GM18861 (cell line): ENCODE measurements around the gene MAP3K4.

Experiments used
- ATAC-seq: cut with Tn5 transposase; IDR thresholded peaks from one replicate; pipeline ENCODE4 v1.9.1; 2021; ENCODE audit not compliant: unreplicated experiment

MAP3K4 gene

DNA sequence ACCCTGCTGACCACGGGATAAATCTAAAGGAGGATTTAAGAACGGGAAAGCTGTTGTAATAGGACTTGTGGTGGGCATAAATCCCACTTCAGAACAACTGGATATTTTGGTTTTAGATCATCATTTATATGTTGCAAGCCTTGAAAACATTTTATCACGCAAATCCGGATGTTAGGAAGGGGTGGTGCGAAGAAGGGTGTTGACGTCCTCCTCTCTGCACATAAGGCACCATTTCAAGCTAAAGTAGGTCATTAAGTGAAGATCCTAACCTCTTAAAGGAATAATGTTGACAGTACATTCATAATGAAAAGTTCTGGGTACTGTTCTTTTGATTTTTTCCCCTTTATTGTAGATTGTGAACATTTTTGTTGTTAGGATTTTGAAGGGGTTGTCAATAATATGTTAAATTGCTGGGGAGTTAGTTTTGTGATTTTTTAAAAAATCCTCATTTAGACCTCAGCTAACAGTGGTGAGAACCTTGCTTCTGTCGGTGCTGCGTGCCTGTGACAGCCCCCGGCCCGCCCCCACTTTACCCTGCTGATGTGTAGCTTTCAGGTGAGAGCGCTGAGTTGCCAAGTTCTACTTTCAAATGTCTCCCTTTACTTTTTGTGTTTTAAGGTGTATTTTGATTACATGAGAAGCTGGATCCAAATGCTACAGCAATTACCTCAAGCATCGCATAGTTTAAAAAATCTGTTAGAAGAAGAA is 88.8 kb downstream of the MAP3K4 start:
- ATAC-seq = no peak

DNA sequence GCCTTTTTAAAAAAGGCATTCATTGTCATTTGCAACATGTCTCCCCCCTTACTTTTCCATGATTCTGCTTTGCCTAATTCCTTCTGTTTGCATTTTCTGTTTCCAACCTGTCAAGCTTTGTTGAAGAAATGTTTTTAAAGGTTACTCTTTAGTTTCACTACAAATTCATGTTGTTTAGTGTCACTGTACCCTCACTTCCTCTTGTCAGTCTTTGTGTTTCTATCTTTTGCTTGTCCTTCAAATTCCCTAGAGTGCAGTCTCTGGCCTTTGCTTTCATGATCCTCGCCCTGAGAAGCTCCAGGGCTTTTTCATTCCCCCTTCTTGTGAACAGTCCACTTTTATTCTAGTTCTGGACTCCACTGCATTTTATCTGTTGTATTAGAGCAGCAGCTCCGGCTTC is 90.6 kb downstream of the MAP3K4 start:
- ATAC-seq = peak; percentile 63

DNA sequence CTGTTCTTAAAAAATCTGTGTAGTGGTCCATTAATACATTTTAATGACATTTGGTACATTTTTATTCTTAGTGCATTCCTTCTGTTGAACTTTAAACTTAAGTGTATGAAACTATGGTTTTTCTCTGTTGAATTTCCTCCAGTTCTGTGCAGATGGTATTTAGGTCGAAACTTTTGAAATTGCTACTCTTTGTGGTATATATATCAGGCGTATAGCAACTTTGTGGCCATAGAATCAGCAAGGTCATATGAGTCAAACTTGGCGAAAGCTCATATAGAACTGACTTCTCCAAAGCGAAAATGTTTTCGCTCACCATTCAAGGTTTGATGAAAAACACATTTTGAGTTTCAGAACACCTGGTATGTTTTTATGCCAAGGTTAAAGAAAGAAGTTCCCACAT is 93.7 kb downstream of the MAP3K4 start:
- no peak for ATAC-seq

DNA sequence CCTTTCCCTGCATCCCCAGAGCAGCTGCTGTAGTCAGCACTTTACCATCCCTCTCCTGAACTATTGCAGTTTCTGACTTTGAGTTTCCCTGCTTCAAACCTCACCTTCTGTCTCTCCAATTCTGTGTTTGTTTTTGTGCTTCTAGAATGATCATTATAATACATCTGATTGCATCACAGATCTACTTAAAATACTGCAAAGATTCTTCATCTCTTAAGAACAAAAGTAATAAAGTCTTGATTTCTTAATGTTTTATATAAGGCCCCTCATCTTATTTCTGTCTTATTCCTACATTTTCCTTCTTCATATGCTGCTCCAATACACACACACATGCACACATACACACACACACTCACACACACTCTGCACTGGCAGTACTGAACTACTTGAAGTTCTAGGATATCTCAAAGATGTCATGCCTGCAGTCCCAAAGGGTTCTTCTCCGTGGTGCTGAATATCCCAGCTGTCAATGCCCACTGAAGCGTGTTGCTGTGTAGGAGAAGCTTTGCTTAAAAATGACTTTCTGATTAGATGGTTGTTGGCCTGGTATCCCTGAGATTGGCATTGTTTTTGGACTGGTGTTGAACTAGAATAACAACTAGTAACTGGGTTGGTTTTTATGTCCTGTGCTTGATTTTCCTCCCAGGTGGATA is 97.2 kb downstream of the MAP3K4 start:
- no peak for ATAC-seq

DNA sequence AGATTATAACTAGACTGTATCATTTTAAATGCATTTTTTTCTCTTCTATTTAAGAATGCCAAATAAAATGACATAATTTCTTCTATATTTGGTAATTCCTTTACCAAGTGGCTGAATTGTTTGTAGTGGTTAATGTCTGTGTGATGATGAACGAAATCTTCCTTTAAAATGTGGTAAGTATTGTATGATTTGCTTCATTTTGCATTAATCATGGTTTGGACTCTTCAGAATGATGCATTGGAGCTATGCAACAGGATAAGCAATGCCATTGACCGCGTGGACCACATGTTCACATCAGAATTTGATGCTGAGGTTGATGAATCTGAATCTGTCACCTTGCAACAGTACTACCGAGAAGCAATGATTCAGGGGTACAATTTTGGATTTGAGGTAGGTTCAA is 99.6 kb downstream of the MAP3K4 start:
- ATAC-seq = no peak

DNA sequence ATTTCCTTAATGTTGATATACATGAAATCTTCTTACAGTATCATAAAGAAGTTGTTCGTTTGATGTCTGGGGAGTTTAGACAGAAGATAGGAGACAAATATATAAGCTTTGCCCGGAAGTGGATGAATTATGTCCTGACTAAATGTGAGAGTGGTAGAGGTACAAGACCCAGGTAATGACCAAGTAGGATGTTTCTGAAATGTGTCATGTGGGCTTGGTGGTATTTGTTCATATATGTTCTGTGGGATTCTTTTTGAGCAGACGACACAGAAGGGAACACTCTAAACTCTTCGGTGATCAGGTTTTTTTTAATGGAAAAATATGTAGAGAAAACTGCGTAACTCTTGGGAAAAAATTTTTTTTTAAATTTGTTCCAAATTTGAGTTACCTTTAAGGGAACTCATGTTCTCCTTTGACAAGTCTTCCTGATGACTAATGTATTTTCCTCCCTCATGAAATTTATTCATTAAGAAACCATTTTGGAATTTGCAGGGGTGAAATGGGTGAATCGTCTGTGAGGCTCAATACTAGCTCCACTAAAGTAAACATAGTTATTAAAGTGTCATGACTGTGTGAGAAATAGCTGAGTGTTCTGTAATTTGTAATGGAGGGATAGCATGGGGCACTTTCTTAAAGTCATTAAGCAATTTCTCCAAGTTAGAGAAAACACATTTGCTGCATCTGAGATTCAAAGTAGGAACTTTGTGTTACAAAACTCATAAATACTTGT is 100.6 kb downstream of the MAP3K4 start:
- no peak for ATAC-seq

DNA sequence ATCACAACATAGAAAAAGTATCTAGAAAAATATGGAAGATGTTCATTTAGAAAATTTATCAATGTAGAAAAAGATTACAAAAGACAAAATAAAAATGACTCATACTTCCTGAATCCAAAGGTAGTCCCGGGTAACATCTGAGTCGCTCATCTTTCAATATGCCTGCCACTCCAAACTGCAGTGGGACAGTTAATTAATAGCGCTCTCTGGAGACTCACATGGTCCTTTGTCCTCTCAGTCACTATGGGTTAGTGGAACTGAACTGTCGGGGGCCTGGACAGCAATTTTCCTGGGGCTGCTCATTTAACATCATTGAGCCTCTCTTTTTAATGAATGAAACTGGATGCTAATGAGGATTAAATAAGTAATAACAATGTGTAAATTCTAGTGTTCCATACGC is 103.4 kb downstream of the MAP3K4 start:
- ATAC-seq = no peak

DNA sequence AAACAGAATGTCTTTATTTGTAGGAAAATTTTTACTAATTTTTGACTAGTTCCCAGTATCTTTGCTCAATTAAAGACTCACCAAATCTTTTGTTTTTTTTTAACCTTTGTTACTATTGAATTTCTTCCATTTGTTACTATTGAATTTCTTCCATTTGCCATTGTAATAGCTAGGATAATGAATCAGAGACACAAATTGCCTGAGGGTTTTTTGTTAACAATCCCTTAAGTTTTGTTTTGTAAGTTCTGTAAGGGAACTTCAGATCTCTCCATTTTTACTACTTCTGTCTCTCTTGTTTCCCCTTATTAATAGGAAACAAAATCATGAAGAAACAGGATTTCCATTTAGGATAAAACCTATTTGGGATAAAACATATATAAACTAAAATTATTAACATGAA is 104.3 kb downstream of the MAP3K4 start:
- ATAC-seq = no peak

DNA sequence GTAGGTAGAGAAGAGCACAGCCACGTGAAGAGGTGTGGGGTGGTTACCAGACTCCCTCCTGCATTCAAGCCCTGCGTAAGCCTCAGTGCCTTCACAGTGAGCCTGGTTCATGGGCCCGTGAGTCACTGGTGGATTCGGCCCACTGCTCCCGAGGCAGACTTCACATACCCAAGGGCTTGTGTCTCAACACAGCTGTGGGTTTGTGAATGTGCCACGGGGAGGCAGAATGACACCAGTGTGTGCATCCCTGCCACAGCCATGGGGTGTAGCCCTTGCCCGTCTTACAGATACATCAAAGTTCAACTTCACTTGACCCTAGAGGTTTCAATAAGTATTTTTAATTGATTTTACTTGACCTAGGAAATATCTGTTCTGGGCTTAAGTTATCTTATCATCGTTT is 108.5 kb downstream of the MAP3K4 start:
- no peak for ATAC-seq

DNA sequence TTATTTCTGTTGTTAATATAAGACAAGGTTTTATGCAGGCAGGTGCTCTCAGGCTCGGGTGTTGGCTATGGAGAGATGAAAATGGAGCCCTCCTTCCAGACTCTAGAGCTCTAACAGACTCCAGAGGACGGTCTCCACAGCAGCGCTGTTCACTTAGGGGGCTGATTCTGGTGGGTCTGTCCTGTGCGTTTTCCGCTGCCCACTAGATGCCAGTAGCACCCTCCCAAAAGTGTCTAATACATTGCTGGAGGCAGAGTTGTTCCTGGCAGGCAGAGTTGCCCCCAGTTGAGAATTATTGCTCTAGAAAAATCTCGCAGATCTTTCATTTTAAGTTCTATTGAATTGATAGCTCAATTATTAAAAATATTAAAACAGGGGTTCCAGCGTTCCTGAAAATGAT is 109.9 kb downstream of the MAP3K4 start:
- no peak for ATAC-seq

DNA sequence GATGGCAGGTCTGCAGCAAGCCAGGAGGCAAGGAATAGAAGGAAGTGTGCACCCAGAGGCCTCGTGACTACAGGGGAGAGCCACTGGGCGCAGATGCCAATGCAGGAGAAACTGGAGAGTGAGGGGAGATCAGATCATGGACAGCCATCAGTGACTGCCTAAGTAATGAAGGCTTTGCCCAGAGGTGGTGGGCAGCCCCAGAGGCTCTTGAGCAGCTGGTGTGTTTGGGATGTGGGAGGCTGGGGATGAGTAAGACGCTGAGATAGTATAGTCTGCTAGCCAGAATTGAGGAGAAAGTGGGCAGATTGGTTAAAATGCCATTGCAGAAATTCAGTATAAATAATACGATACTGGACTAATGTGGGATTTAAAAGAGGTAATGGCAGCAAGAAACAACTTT is 111.9 kb downstream of the MAP3K4 start:
- ATAC-seq = no peak

DNA sequence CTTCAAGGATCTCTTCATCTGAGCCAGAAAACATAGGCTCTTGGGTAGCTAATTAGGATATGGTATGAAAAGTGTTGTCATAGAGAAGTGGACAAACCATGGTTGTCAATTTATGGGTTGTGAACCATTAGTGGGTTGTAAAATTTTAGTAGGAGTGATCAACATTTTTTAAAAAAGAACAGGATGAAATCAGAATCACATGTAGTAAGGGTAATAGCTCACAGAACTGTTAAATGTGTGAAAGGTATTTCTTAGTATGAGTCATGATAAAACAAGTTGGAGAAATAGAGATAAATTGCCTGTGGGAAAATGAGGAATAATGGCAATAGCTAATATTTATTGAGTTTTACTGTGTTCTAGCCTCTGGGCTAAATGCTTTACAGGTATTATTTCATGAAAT is 113.4 kb downstream of the MAP3K4 start:
- no peak for ATAC-seq

DNA sequence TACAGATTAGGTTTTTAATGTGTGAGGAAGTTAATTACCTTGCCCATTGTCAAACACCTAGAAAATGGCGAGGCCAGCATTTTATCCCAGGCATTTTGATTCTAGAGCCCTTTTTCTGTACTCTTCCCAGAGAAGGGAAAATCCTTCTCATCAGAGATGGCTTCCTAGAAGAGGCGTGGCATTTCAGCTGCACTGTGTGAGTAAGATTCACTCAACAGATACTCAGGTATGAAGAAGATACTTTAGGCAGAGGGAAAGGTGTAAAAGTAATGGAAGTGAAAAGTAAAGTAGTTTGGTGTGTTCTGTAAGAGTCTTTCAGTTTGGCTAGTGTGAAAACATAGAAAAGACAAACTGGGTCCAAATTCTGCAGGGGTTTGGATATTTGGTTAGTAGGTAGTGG is 113.8 kb downstream of the MAP3K4 start:
- no peak for ATAC-seq

DNA sequence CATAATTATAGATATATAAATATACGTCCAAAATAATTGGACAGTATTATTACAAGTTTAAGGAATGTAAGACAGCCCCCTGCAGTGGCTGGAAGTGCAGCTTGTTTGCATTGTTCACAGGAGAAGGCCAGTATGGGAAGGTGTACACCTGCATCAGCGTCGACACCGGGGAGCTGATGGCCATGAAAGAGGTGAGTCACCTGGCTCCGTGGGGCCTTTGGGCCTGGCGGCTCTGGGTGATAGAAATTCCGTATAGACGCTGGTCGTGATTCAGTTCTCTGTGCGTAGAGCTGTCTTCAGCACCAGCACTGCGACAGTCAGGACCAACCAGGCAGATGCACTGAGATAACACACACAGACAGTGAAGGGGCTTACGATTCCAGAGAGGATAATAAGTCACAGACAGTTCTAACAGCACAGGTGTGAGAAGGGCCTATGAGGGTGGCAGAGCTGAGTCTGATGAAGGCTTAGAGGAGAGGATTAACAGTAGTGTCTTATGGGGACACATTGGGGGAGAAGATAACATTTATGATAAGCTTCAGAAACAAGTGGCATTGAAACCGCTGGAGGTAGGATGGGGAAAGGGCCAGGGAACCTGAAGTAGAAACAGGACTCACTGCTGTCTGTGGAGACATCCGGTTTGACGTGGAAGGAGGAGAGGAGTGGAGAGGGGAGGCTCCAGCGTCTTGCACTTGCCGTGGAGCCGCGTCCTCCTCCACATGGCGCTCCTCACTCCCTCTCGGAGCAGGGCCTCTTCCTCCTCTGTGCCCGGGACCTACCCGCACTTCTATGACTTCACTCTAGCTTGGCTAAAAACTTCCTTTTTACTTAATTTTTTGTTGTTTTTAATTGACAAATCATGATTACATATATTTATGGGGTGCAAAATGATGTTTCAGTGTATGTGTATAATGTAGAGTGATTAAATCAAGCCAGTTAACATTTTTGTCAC is 116.5 kb downstream of the MAP3K4 start:
- no peak for ATAC-seq

DNA sequence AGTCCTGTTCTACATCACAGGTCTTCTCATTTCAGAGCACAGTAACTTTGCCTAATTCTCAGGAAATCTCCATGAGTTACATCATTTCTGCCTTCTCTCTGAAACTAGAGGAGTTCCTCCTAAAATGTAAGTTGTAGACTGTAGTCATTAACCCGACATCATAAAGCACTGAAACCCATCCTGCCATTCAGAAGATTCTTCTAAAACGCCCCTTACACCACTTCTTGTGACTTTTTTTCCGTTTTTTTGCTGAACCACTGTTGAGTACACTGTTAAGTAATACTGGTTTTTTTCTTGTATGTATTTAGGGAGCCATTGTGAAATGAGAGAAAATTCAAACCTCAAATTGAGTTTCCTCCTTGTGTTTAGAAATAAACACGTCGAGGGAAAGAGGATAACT is 117.3 kb downstream of the MAP3K4 start:
- no peak for ATAC-seq

DNA sequence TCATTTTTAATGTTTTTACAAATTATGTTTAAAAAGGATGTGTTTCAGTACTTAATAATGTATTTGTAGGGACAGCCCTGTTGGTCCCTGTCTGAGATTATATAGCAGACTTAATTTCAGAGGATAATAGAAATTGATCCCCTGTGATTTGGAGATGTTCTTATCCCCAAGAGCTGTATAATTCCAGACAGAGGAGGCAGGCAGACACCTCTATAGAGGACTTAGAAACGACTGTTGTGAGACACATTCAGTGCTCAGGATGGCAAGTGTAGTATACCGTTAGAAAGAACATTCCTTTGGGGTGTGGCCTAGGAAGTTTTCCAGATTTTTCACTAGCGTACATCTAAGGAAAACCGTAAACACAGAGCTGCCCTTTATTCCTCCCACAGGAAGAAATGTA is 117.8 kb downstream of the MAP3K4 start:
- ATAC-seq = no peak

DNA sequence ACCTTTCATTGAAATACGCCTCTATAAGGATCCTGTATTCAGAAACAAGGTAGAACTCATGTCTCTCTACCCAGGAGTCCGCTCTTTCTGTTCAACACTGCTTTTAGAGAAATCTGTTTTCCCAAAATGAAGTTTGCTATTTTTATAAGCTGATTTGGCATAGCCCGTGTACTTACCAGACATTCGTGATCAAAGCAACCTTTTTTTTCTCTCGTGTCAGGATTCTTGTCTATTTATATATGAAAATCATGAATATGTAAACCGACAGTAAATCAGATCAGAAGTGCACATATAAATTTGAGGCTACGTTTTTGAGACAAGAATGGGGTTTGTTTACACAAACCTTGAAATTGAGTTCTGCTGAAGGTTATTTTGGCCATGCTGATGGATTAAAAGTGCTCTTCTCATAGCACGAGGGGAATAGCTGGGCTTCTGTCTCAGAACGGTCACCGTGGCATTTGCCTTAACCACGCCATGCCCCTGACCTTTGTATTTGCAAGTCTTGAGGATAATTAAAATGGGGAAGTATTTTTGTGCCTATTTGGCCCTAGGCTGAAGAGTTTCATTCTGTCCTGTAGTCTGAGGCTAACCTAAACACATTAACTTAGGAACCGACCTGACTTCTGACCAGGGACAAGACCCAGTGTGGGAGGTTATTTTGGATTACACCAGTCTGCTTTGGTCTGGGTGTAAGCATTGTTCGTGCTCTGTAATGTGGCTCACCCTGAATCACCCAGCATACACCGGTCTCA is 118.6 kb downstream of the MAP3K4 start:
- no peak for ATAC-seq

DNA sequence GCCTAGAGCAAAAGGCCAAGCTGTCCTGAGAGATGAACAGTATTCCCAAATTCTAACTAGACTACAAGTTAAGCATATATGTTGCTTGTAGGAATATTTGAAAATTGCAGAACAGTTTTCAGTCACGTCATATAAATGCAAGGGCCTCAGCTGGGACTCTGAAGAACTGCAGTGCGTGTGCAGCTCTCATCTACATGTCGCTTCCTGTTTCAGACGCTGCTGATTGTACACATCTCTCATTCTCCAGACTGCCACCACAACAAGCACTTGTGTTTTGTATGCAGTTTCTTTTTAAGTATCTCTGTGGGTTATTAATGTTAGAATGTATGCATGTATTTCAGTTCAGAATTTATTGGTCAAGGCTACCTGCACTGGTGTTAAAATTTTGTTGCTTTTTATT is 119.7 kb downstream of the MAP3K4 start:
- no peak for ATAC-seq

DNA sequence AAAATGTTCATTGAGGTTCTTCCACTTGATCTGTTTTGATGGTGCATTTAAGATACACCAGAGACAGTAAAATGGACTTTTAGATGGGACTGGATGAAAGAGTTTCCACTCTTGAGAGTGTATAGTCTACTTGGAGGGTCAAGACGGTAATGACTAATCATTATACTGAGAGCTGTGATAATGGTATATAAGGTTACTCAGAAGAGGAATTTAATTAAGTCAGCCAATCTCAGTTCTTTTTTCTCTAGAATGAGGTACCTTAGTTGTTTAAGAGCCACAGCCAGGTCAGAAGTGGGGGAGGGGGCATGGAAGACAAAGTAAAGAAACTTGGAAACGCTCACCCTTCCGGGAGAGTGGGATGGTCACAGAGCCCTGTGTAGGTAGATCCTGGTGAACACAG is 123.9 kb downstream of the MAP3K4 start:
- no peak for ATAC-seq

DNA sequence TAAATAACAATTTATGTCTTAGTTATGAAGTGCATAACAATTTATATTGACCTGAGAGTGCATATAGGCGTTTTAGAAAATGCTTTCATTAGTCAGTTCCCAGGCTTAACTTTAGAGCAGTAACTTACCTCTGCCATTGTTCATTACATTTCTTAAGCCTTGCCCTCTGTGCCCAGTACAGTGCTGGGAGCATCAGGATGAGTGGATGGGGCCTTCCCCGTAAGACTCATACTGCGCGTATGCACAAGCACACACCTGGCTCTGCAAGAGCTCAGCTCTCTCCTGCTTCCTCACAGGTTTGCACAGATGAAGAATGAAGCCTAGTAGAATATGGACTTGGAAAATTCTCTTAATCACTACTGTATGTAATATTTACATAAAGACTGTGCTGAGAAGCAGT is 125.0 kb downstream of the MAP3K4 start:
- no peak for ATAC-seq

DNA sequence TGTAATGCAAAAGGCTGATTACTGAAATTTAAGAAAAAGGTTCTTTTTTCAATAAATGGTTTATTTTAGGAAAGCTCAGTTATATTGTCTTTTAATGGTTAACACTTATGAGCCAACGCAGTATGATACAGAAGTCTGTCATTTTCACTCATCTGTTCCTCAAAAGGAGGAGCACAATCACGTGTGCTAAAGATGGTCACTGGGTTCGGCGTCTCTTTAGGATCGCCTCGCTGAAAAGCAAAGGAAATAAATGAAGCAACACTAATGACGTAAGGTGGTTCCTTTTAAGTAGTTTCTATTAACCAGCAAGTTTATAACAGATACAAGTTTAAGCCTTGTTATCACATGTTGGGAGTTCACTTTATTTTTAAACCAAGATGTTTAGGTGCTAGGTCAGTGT is 125.7 kb downstream of the MAP3K4 start:
- no peak for ATAC-seq
